Mesendoderm (in vitro differentiated cells): Measurements from ENCODE around the gene KIF6. TPM values are rescaled to one million over a fixed set of nuclear protein-coding genes. Genes with fewer than 3 reads are reported as not detected.

Experiments
- DNase-seq: peaks from one replicate; pipeline ENCODE4 v3.0.0; 2013
- H2AK5ac ChIP-seq: 2 replicates; pipeline ENCODE4 v1.6.1; 2013; ENCODE audit warnings: low read length, inconsistent platforms
- H2BK120ac ChIP-seq: 2 replicates; pipeline ENCODE4 v1.6.1; 2013; ENCODE audit warnings: low read depth, mild to moderate bottlenecking, low read length, moderate library complexity, mixed read lengths
- H2BK15ac ChIP-seq: replicated peaks from 2 replicates; pipeline ENCODE4 v1.6.1; 2013; ENCODE audit warnings: low read depth, mild to moderate bottlenecking, moderate library complexity
- H2BK5ac ChIP-seq: 2 replicates; pipeline ENCODE4 v1.6.1; 2013; ENCODE audit warnings: low read length, inconsistent platforms
- H3K18ac ChIP-seq: 2 replicates; pipeline ENCODE4 v1.6.1; 2013; ENCODE audit warnings: mild to moderate bottlenecking, low read length, mixed read lengths
- H3K23ac ChIP-seq: one replicate; pipeline ENCODE4 v1.6.1; 2013; ENCODE audit warnings: low read length
- H3K27ac ChIP-seq: 2 replicates; pipeline ENCODE4 v1.5.1; 2013; ENCODE audit warnings: low read depth, mild to moderate bottlenecking, inconsistent platforms, low read length, moderate library complexity
- H3K27me3 ChIP-seq: 2 replicates; pipeline ENCODE4 v1.6.1; 2013; ENCODE audit warnings: low read length, control low read depth, mild to moderate bottlenecking, inconsistent platforms; ENCODE audit not compliant: insufficient read depth, poor library complexity
- H3K36me3 ChIP-seq: 2 replicates; pipeline ENCODE4 v1.6.1; 2013; ENCODE audit warnings: low read length, inconsistent platforms; ENCODE audit not compliant: control insufficient read depth, insufficient read depth
- H3K4ac ChIP-seq: one replicate; pipeline ENCODE4 v1.6.1; 2013; ENCODE audit warnings: low read depth, mild to moderate bottlenecking, low read length, moderate library complexity
- H3K4me1 ChIP-seq: 2 replicates; pipeline ENCODE4 v1.6.1; 2013; ENCODE audit warnings: low read depth, low read length, inconsistent platforms; ENCODE audit not compliant: control insufficient read depth
- H3K4me2 ChIP-seq: 2 replicates; pipeline ENCODE4 v1.6.1; 2013; ENCODE audit warnings: low read length
- H3K4me3 ChIP-seq: 2 replicates; pipeline ENCODE4 v1.5.1; 2013; ENCODE audit warnings: mild to moderate bottlenecking, low read length
- H3K56ac ChIP-seq: one replicate; pipeline ENCODE4 v1.6.1; 2013; ENCODE audit warnings: low read length
- H3K79me1 ChIP-seq: 2 replicates; pipeline ENCODE4 v1.6.1; 2013; ENCODE audit warnings: low read length, inconsistent platforms
- H3K79me2 ChIP-seq: 2 replicates; pipeline ENCODE4 v1.6.1; 2013; ENCODE audit warnings: mild to moderate bottlenecking, low read length; ENCODE audit not compliant: control insufficient read depth, insufficient read depth
- H3K9ac ChIP-seq: 2 replicates; pipeline ENCODE4 v1.6.1; 2013; ENCODE audit warnings: low read length, inconsistent platforms
- H4K5ac ChIP-seq: one replicate; pipeline ENCODE4 v1.6.1; 2013; ENCODE audit warnings: low read length
- H4K8ac ChIP-seq: one replicate; pipeline ENCODE4 v1.6.1; 2013; ENCODE audit warnings: low read depth, mild to moderate bottlenecking, control low read depth, low read length, moderate library complexity
- WGBS: extraction: QIAGEN DNeasy Blood & Tissue Kit; methylation state at CpG from one replicate; pipeline ENCODE4 v1.1.7; 2013; ENCODE audit warnings: low lambda C conversion rate, missing lambda C conversion rate; ENCODE audit not compliant: insufficient coverage; ENCODE audit errors: extremely low coverage; 5-methylcytosine and 5-hydroxymethylcytosine counted together
- polyA plus RNA-seq, 2 experiments: library from polyadenylated mRNA; stranded (reverse); fragments of 200-250 nt; gene quantifications; one replicate each; pipeline ENCODE4 v1.2.3, GENCODE V29; 2013

Gene KIF6, protein sequence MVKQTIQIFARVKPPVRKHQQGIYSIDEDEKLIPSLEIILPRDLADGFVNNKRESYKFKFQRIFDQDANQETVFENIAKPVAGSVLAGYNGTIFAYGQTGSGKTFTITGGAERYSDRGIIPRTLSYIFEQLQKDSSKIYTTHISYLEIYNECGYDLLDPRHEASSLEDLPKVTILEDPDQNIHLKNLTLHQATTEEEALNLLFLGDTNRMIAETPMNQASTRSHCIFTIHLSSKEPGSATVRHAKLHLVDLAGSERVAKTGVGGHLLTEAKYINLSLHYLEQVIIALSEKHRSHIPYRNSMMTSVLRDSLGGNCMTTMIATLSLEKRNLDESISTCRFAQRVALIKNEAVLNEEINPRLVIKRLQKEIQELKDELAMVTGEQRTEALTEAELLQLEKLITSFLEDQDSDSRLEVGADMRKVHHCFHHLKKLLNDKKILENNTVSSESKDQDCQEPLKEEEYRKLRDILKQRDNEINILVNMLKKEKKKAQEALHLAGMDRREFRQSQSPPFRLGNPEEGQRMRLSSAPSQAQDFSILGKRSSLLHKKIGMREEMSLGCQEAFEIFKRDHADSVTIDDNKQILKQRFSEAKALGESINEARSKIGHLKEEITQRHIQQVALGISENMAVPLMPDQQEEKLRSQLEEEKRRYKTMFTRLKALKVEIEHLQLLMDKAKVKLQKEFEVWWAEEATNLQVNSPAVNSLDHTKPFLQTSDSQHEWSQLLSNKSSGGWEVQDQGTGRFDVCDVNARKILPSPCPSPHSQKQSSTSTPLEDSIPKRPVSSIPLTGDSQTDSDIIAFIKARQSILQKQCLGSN
- 0.52 TPM for polyA plus RNA-seq (2013, experiment 1 of 2)
- 0.76 TPM for polyA plus RNA-seq (2013, experiment 2 of 2)

DNA sequence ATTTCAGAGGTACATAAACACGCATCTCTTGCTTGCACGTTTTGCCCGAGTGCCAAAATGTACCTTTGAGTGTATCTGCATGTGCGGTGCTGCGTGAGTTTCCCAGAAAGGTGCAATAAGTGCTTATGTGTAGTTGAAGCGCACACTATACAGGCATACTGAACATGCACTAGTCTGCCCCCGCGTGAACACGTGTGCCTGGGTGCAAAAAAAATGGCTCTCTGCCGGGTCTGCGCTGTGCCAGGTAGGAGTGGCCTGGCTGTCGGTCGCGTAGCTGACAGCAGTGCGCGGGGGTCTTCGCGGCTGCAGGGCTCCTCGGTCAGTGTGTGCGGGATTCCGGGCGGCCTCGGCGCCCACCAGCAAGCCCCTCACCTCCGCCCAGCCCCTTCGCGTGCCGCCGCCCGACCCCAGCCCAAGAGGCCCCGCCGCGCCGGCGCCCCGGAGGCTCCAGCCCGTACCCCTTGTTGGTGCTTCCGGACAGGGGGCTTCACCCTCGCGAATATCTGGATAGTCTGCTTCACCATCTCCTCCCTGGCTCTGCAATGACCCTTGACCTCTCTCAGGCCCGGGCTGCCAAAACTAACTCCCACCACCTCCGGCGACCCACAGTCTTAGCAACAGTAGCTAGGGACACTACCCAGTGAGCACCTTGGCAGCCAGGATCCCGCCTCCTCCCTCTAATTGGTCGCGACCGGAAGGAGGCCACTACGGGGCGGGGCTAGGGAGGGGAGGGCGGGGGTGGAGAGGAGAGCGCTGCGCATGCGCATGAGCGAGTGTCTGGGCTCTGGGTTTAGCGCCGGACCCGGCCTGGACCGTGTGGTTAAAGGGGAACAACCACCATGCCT is at the start of gene KIF6:
Gene KIF6, minus strand, starts transcription at position 622 of the 845 bp plus-strand sequence. Its CDS starts 98 bp downstream, at position 524.
- WGBS = no CpG with 5 or more reads among the region's 58 CpGs
- H4K5ac ChIP-seq = peak within 1 kb of the TSS; percentile 10
- H3K9ac ChIP-seq = peak within 1 kb of the TSS; percentile 59
- peak within 1 kb of the TSS; percentile 75 for H3K4me2 ChIP-seq
- H2BK5ac ChIP-seq = no peak within 1 kb of the TSS
- no peak within 1 kb of the TSS for H3K4ac ChIP-seq
- H3K4me1 ChIP-seq = no peaks in the 10 kb centered on the region
- no peak within 1 kb of the TSS for H3K18ac ChIP-seq
- H3K56ac ChIP-seq = peak within 1 kb of the TSS; percentile 79
- peak; percentile 97 for DNase-seq
- H3K27ac ChIP-seq = no peak within 1 kb of the TSS
- no peaks in the 10 kb centered on the region for H3K79me1 ChIP-seq
- no peak within 1 kb of the TSS for H2BK120ac ChIP-seq
- H3K79me2 ChIP-seq = no peaks in the 10 kb centered on the region
- no peak within 1 kb of the TSS for H2AK5ac ChIP-seq
- no peaks in the 10 kb centered on the region for H3K27me3 ChIP-seq
- peak within 1 kb of the TSS; percentile 81 for H3K4me3 ChIP-seq
- H4K8ac ChIP-seq = peak within 1 kb of the TSS; percentile 98
- no peak within 1 kb of the TSS for H2BK15ac ChIP-seq
- H3K23ac ChIP-seq = no peak within 1 kb of the TSS
- H3K36me3 ChIP-seq = no peaks in the 10 kb centered on the region

DNA sequence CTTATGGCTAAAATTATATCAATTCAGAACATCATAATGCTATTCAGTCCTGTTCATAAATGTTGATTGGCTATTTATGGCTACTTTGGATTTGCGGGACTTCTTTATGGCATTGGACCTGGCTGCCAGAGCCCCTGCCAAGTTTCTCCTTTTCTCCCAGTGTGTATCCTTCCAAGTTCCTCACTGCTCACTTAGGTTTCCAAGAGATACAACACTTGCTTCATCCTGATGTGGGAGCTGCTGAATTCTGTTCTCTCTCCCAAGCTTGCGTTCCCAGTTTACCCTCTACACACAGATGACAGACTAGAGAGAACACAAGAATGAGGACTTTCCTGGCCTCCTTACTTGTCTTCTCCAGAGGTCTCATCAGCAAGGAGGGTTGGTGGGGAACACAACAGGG is 48.6 kb upstream of the KIF6 start:
- H4K5ac ChIP-seq = no peak overlapping the region
- no CpG with 5 or more reads among the region's 2 CpGs for WGBS
- no peak overlapping the region for H3K4me2 ChIP-seq
- no peak overlapping the region for H3K18ac ChIP-seq
- H3K4me3 ChIP-seq = no peak overlapping the region
- no peak overlapping the region for H2AK5ac ChIP-seq
- no peak overlapping the region for H3K9ac ChIP-seq
- H3K36me3 ChIP-seq = no peaks in the 10 kb centered on the region
- no peak overlapping the region for H3K56ac ChIP-seq
- no peaks in the 10 kb centered on the region for H3K79me1 ChIP-seq
- H4K8ac ChIP-seq = no peak overlapping the region
- H3K4me1 ChIP-seq = no peaks in the 10 kb centered on the region
- no peak overlapping the region for H2BK120ac ChIP-seq
- no peaks in the 10 kb centered on the region for H3K79me2 ChIP-seq
- DNase-seq = no peak
- H2BK15ac ChIP-seq = no peak overlapping the region
- H3K23ac ChIP-seq = no peak overlapping the region
- no peak overlapping the region for H3K4ac ChIP-seq
- H2BK5ac ChIP-seq = no peak overlapping the region
- no peaks in the 10 kb centered on the region for H3K27me3 ChIP-seq
- no peak overlapping the region for H3K27ac ChIP-seq

DNA sequence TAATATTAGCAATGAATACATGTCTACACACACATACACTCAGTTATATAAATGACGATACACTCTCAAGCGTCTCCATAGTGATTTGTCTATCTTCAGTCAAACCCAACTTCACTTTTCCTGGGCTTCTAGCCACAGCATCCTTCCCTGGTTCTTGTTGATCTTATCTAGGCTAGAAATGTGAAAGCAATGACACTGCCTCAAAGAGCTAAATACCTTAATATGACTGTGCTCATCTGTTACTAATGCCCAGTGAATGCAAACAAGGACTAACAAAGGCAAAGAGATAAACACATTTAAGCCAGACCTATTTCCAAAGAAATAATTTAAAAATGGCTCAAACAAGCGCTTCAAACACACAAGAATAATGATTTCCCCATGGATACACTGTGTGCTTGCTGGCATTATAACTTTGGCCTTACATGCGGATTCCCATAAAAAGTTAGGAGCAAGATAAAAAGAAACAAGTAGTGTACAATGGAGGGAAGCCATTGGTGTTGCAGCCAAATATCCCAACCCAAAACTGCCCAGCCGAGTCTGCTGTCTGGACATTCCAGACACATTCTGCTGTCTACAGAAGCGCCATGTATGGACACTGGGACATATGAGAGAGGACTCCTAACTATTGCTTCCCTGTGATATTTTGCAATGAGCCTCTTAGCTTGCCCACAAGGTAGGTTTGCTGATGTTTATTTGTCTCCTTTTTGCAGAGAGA is 47.5 kb upstream of the KIF6 start:
- H2BK15ac ChIP-seq = no peak overlapping the region
- no CpG with 5 or more reads among the region's 6 CpGs for WGBS
- no peak overlapping the region for H3K4ac ChIP-seq
- H3K4me3 ChIP-seq = no peak overlapping the region
- H3K36me3 ChIP-seq = no peaks in the 10 kb centered on the region
- H3K4me2 ChIP-seq = no peak overlapping the region
- no peaks in the 10 kb centered on the region for H3K79me2 ChIP-seq
- no peak overlapping the region for H2BK120ac ChIP-seq
- no peak overlapping the region for H2AK5ac ChIP-seq
- no peak overlapping the region for H3K9ac ChIP-seq
- no peak overlapping the region for H3K23ac ChIP-seq
- H3K56ac ChIP-seq = no peak overlapping the region
- H3K4me1 ChIP-seq = no peaks in the 10 kb centered on the region
- no peaks in the 10 kb centered on the region for H3K27me3 ChIP-seq
- H3K27ac ChIP-seq = no peak overlapping the region
- H2BK5ac ChIP-seq = no peak overlapping the region
- no peak overlapping the region for H4K5ac ChIP-seq
- no peak for DNase-seq
- no peaks in the 10 kb centered on the region for H3K79me1 ChIP-seq
- H3K18ac ChIP-seq = no peak overlapping the region
- H4K8ac ChIP-seq = no peak overlapping the region

DNA sequence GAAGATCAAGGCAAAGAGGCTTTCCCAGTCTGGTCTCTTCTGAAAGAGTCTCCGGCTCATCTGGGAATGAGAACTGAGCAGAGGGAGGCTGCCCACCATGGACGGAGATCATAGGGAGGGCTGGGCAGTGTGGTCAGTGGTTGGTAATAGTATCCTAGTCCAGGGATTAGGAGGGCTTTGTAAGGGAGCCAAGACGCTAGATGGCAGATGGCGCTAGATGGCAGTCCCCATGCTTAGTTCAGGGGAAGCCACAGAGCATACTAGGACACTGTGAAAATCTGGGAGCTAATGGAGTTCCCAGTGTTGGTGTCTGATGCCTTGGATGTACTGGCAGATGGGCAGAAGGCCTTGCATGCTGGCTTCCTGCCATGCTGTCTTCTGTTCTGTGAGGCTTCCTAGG is 45.2 kb upstream of the KIF6 start:
- Histone ChIP-seq H3K4ac (no peak overlapping the region), H3K9ac (no peak overlapping the region), H4K5ac (no peak overlapping the region), H4K8ac (no peak overlapping the region), H2BK120ac (no peak overlapping the region), H2BK15ac (no peak overlapping the region), H2BK5ac (no peak overlapping the region), H3K27me3 (no peaks in the 10 kb centered on the region), H3K23ac (no peak overlapping the region), H2AK5ac (no peak overlapping the region), H3K79me1 (no peaks in the 10 kb centered on the region), H3K4me1 (no peaks in the 10 kb centered on the region), H3K79me2 (no peaks in the 10 kb centered on the region), H3K27ac (no peak overlapping the region), H3K36me3 (no peaks in the 10 kb centered on the region), H3K4me3 (no peak overlapping the region), H3K4me2 (no peak overlapping the region), H3K18ac (no peak overlapping the region), H3K56ac (no peak overlapping the region)
- DNase-seq = no peak
- no CpG with 5 or more reads among the region's 4 CpGs for WGBS

DNA sequence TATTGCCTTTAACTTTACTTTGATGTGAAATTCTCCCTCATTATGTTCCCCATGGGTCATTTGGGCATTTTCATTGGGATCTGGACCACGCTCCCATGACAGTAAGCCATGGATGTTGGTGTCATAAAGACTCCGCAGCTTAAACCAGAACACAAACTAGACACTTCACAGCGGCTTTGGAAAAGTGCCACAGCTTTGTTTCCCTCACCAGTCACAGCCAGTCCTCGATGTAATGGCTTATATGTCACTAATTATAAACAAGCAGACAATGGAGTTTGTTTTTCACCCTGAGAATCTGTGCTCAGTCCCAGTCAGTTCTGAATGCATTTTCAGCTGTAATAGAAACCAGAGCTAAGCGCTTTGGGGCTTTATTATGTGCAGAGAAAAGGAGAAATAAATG is 43.8 kb upstream of the KIF6 start:
- H2BK120ac ChIP-seq = no peak overlapping the region

More for the DNA sequence above, 43.8 kb upstream of the KIF6 start:
- Histone ChIP-seq H3K9ac (no peak overlapping the region), H3K36me3 (no peaks in the 10 kb centered on the region), H3K27me3 (peaks cover 2% of the 10 kb centered on the region), H3K79me1 (no peaks in the 10 kb centered on the region), H3K79me2 (no peaks in the 10 kb centered on the region), H3K4ac (no peak overlapping the region), H2BK15ac (no peak overlapping the region), H3K56ac (no peak overlapping the region), H3K4me3 (no peak overlapping the region), H2BK5ac (no peak overlapping the region), H4K5ac (no peak overlapping the region), H3K4me1 (no peaks in the 10 kb centered on the region), H3K18ac (no peak overlapping the region), H3K27ac (no peak overlapping the region), H3K23ac (no peak overlapping the region), H2AK5ac (no peak overlapping the region), H4K8ac (no peak overlapping the region), H3K4me2 (no peak overlapping the region)
- DNase-seq = no peak
- WGBS = no CpG with 5 or more reads among the region's 5 CpGs
